Measurements from ENCODE around the gene MTHFD1L.

MTHFD1L gene

DNA sequence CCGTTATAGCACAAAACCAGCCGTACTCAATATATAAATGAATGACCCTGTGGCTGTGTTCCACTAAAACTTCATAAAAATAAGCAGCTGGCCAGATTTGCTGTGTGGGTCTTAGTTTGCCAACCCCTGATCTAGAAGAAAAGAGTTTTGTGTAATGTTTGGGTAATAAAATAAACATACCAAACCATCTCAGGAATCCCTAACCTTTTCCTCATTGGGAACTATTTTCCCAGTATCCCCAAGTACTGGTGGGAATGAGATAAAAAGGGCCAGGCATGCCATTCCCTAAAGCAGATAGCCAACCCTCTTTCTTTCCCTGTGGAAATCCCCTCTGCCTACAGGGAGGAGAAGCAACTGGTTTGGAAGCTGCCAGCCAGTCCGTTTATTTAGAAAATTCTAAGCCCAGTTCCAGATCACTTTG lies 205.1 kb downstream of the MTHFD1L start:
- no peak overlapping the region for H3K4me3 ChIP-seq
- H3K36me3 ChIP-seq (ENCODE audit: insufficient read depth, low read length): no peaks in the 10 kb centered on the region; the same call in 1 of the 2 replicates
- no peak for DNase-seq (ENCODE audit: low read depth, low spot score)
- no peak overlapping the region for H3K27ac ChIP-seq
- H3K9me3 ChIP-seq (ENCODE audit: low read depth, low read length): no peaks in the 10 kb centered on the region
- no peak overlapping the region for H3K9ac ChIP-seq (ENCODE audit: insufficient read length)
- TF ChIP-seq EZH2 (IDR thresholded peaks at IDR 0.05): no peak
- TF ChIP-seq POLR2AphosphoS5 (IDR thresholded peaks at IDR 0.05; ENCODE audit: borderline replicate concordance, low read depth, low read length): no peak
- TF ChIP-seq FOXP2 (optimal IDR thresholded peaks at IDR 0.05; ENCODE audit: control extremely low read depth, extremely low read length, insufficient read depth): no peak

DNA sequence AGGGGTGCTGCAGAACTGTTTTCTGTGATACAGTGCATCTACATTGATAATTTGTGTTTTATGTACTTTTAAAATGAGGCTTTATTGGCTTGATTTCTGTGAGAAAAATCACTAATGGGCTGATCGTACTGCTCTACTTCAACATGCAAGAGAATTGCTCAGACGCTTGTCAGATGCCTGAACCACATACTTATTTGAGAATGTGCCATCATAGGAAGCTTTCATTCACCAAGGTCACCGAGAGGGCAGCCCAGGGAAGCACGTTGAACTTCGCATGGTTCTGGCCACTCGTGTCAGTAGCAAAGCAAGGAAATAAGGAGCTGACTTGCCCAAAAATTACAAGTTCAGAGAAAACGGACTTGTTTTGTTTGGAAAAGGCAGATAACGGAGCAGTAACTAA lies 205.8 kb downstream of the MTHFD1L start:
- no peak overlapping the region for H3K4me3 ChIP-seq
- no peak for TF ChIP-seq FOXP2 (optimal IDR thresholded peaks at IDR 0.05; ENCODE audit: control extremely low read depth, extremely low read length, insufficient read depth)
- no peak for TF ChIP-seq POLR2AphosphoS5 (IDR thresholded peaks at IDR 0.05; ENCODE audit: borderline replicate concordance, low read depth, low read length)
- no peak for TF ChIP-seq EZH2 (IDR thresholded peaks at IDR 0.05)
- H3K27ac ChIP-seq: no peak overlapping the region
- no peaks in the 10 kb centered on the region for H3K36me3 ChIP-seq (ENCODE audit: insufficient read depth, low read length)
- H3K9me3 ChIP-seq (ENCODE audit: low read depth, low read length): no peaks in the 10 kb centered on the region
- H3K9ac ChIP-seq (ENCODE audit: insufficient read length): no peak overlapping the region
- no peak for DNase-seq (ENCODE audit: low read depth, low spot score)

DNA sequence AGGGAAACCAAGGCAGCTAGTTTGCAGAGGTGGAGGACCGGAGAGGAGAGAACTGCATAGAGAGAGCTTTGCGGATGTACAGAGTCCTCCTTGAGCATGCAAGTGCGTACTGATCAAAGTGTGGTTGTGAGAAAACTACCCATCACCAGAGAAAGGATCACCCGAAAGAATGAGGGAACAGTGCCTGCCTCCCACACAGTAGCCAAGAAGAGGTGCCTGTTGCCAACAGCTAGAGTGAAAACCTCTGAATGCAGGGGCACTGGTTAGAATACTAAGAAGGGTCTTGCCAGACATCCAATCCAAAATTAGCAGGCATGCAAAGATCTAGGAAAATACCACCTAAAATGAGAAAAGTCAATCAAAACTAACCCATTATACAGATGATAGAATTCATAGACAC lies 207.6 kb downstream of the MTHFD1L start:
- Histone ChIP-seq H3K4me3 (no peak overlapping the region), H3K9ac (ENCODE audit: insufficient read length) (no peak overlapping the region), H3K27ac (no peak overlapping the region), H3K36me3 (ENCODE audit: insufficient read depth, low read length) (no peaks in the 10 kb centered on the region), H3K9me3 (ENCODE audit: low read depth, low read length) (no peaks in the 10 kb centered on the region)
- TF ChIP-seq POLR2AphosphoS5 (IDR thresholded peaks at IDR 0.05; ENCODE audit: borderline replicate concordance, low read depth, low read length) (no peak), FOXP2 (optimal IDR thresholded peaks at IDR 0.05; ENCODE audit: control extremely low read depth, extremely low read length, insufficient read depth) (no peak), EZH2 (IDR thresholded peaks at IDR 0.05) (no peak)
- no peak for DNase-seq (ENCODE audit: low read depth, low spot score)

DNA sequence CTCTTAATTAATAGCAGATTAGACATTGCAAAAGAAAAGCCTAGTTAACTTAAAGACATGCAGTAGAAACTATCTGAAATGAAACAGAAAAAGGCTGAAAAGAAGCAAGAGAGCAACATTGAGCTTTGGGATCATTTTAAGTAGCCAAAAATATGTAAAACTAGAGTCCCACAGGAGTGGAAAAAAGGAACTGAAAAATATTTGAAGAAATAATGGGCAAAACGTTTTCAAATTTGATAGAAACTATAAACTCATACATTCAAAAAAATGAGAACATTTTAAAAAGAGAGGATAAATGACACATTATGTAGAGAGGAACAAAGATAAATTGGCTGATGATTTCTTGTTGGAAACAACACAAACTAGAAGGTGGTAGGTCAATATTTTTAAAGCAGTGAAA lies 208.2 kb downstream of the MTHFD1L start:
- no peak for DNase-seq (ENCODE audit: low read depth, low spot score)
- H3K4me3 ChIP-seq: no peak overlapping the region
- H3K9me3 ChIP-seq (ENCODE audit: low read depth, low read length): no peaks in the 10 kb centered on the region
- H3K36me3 ChIP-seq (ENCODE audit: insufficient read depth, low read length): no peaks in the 10 kb centered on the region; the same call in 1 of the 2 replicates
- no peak overlapping the region for H3K27ac ChIP-seq
- H3K9ac ChIP-seq (ENCODE audit: insufficient read length): no peak overlapping the region
- TF ChIP-seq EZH2 (IDR thresholded peaks at IDR 0.05) (no peak), FOXP2 (optimal IDR thresholded peaks at IDR 0.05; ENCODE audit: control extremely low read depth, extremely low read length, insufficient read depth) (no peak), POLR2AphosphoS5 (IDR thresholded peaks at IDR 0.05; ENCODE audit: borderline replicate concordance, low read depth, low read length) (no peak)

DNA sequence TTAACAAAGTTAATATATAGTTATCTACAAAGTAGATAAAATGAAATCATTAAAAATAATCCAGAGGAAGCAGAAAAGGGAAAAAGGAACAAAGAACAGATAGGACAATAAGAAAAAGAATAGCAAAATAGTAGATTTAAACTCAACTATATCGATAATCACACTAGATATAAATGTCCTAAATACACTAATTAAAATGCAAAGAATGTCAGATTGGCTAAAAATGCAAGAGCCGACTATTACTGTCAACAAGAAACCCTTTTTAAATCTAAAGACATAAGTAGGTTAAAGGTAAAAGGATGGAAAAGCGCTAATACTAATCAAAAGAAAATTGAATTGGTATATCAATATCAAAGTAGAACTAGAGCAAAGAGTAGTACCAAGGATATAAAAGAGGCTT lies 209.5 kb downstream of the MTHFD1L start:
- Histone ChIP-seq H3K4me3 (no peak overlapping the region), H3K27ac (no peak overlapping the region), H3K9ac (ENCODE audit: insufficient read length) (no peak overlapping the region), H3K9me3 (ENCODE audit: low read depth, low read length) (no peaks in the 10 kb centered on the region), H3K36me3 (ENCODE audit: insufficient read depth, low read length) (no peaks in the 10 kb centered on the region; the same call in 1 of the 2 replicates)
- TF ChIP-seq FOXP2 (optimal IDR thresholded peaks at IDR 0.05; ENCODE audit: control extremely low read depth, extremely low read length, insufficient read depth) (no peak), EZH2 (IDR thresholded peaks at IDR 0.05) (no peak), POLR2AphosphoS5 (IDR thresholded peaks at IDR 0.05; ENCODE audit: borderline replicate concordance, low read depth, low read length) (no peak)
- no peak for DNase-seq (ENCODE audit: low read depth, low spot score)

DNA sequence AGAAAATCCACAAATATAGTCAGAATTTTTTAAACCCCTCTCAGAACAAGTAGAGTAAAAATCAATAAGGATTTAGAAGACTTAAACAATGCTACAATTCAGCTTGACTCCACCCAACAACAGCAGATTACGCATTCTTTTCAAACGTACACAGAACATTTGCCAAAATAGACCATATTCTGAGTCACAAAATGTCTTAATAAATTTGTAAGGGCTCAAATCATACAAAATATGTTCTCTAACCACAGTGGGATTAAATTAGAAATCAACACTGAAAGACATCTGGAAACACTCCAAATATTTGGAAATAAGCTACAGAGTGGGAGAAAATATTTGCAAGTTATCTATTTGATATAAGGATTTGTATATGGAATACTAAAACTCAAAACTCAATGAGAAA lies 210.0 kb downstream of the MTHFD1L start:
- H3K36me3 ChIP-seq (ENCODE audit: insufficient read depth, low read length): no peaks in the 10 kb centered on the region; the same call in 1 of the 2 replicates

DNA sequence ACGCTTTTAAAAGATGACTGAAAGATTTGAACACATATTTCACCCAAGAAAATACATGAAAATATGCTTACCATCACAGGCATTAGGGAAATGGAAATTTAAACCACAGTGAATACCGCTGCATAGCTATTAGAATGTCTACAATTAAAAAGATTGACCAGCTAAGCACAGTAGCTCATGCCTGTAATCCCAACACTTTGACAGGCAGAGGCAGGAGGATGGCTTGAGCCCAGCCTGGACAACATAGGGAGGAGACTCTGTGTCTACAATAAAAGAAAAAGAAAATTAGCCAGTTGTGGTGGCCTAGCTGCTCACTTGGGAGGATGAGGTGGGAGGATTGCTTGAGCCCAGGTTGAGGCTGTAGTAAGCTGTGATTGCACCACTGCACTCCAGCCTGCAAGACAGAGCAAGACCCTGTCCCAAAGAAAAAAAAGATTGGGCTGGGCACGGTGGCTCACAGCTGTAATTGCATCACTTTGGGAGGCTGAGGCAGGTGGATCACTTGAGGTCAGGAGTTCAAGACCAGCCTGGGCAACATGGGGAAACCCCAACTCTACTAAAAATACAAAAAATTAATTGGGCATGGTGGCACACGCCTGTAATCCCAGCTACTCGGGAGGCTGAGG lies 210.5 kb downstream of the MTHFD1L start:
- H3K27ac ChIP-seq: no peak overlapping the region
- DNase-seq (ENCODE audit: low read depth, low spot score): no peak
- H3K9me3 ChIP-seq (ENCODE audit: low read depth, low read length): no peaks in the 10 kb centered on the region
- no peak for TF ChIP-seq EZH2 (IDR thresholded peaks at IDR 0.05)
- TF ChIP-seq FOXP2 (optimal IDR thresholded peaks at IDR 0.05; ENCODE audit: control extremely low read depth, extremely low read length, insufficient read depth): no peak
- TF ChIP-seq POLR2AphosphoS5 (IDR thresholded peaks at IDR 0.05; ENCODE audit: borderline replicate concordance, low read depth, low read length): no peak
- no peaks in the 10 kb centered on the region; the same call in 1 of the 2 replicates for H3K36me3 ChIP-seq (ENCODE audit: insufficient read depth, low read length)
- H3K9ac ChIP-seq (ENCODE audit: insufficient read length): no peak overlapping the region
- no peak overlapping the region for H3K4me3 ChIP-seq

More for the DNA sequence above, 210.0 kb downstream of the MTHFD1L start:
- TF ChIP-seq FOXP2 (optimal IDR thresholded peaks at IDR 0.05; ENCODE audit: control extremely low read depth, extremely low read length, insufficient read depth) (no peak), EZH2 (IDR thresholded peaks at IDR 0.05) (no peak), POLR2AphosphoS5 (IDR thresholded peaks at IDR 0.05; ENCODE audit: borderline replicate concordance, low read depth, low read length) (no peak)
- Histone ChIP-seq H3K4me3 (no peak overlapping the region), H3K9me3 (ENCODE audit: low read depth, low read length) (no peaks in the 10 kb centered on the region), H3K27ac (no peak overlapping the region), H3K9ac (ENCODE audit: insufficient read length) (no peak overlapping the region)
- DNase-seq (ENCODE audit: low read depth, low spot score): no peak

GRCh38 chr6:151078655-151079054 lies 213.2 kb downstream of the MTHFD1L start:
- TF ChIP-seq FOXP2 (optimal IDR thresholded peaks at IDR 0.05; ENCODE audit: control extremely low read depth, extremely low read length, insufficient read depth): no peak
- no peak for TF ChIP-seq EZH2 (IDR thresholded peaks at IDR 0.05)
- no peak for TF ChIP-seq POLR2AphosphoS5 (IDR thresholded peaks at IDR 0.05; ENCODE audit: borderline replicate concordance, low read depth, low read length)
- Histone ChIP-seq H3K27ac (no peak overlapping the region), H3K36me3 (ENCODE audit: insufficient read depth, low read length) (no peaks in the 10 kb centered on the region; the same call in 1 of the 2 replicates), H3K9ac (ENCODE audit: insufficient read length) (no peak overlapping the region), H3K9me3 (ENCODE audit: low read depth, low read length) (no peaks in the 10 kb centered on the region), H3K4me3 (no peak overlapping the region)
- no peak for DNase-seq (ENCODE audit: low read depth, low spot score)

DNA sequence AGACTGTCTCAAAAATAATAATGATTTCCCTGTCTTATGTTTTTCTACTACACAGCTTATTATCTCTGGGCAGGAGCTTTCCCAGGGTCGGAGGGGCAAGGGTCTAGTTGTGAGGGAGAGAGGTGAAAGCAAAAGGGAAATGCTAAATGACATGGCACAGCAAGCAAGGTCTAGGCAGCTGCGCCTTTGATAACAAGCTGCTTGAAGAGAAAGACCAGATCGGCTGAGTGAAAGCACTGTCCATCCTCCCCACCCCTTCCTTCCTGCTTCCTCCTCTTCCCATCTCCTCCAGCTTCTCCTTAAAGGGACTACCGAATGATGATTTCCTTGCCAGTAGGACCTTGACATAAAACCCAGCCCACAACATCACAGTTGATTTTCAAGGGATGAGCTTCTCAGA lies 216.2 kb downstream of the MTHFD1L start:
- DNase-seq (ENCODE audit: low read depth, low spot score): no peak
- Histone ChIP-seq H3K36me3 (ENCODE audit: insufficient read depth, low read length) (no peaks in the 10 kb centered on the region; the same call in 1 of the 2 replicates), H3K9me3 (ENCODE audit: low read depth, low read length) (no peaks in the 10 kb centered on the region), H3K9ac (ENCODE audit: insufficient read length) (no peak overlapping the region), H3K4me3 (no peak overlapping the region), H3K27ac (no peak overlapping the region)
- TF ChIP-seq FOXP2 (optimal IDR thresholded peaks at IDR 0.05; ENCODE audit: control extremely low read depth, extremely low read length, insufficient read depth) (no peak), POLR2AphosphoS5 (IDR thresholded peaks at IDR 0.05; ENCODE audit: borderline replicate concordance, low read depth, low read length) (no peak), EZH2 (IDR thresholded peaks at IDR 0.05) (no peak)
